K562 (cell line): ENCODE results near the gene WBP1L. TPM values are rescaled to one million over a fixed set of nuclear protein-coding genes. Genes with fewer than 3 reads are reported as not detected.

Experiments used
- ATAC-seq: fragments of 200-7000 bp; cut with Tn5 transposase; 3 replicates; pipeline ENCODE4 v1.9.1; 2020; ENCODE audit warnings: moderate library complexity
- BruUV-seq: library from RNA; stranded (reverse); fragments of 400-500 nt; replicated peaks from 2 replicates; lab custom pipeline; 2021; lab: Mats Ljungman, UMichigan
- CTCF ChIA-PET: fragments of 300-600 bp; formaldehyde crosslinking; extraction: SDS; loops from one replicate; lab custom pipeline; 2021; ENCODE audit warnings: low intra/inter-chr PET ratio; lab: Yijun Ruan, JAX
- POLR2A ChIA-PET: fragments of 300-600, 350-650 bp; sonication (Branson Sonifier 250); formaldehyde crosslinking; extraction: SDS; loops from one replicate; lab custom pipeline; 2021; ENCODE audit warnings: antibody characterized with exemption, inconsistent platforms; lab: Yijun Ruan, JAX
- DNase-seq, 4 experiments: peaks; one replicate each; pipeline versions ENCODE4 v3.0.0 to v3.0.0-alpha.2; 2011 to 2018; ENCODE audit warnings: low spot score in 3 of 4, mixed read lengths in 3 of 4; ENCODE audit errors: extremely low read depth in 1 of 4
- FAIRE-seq: peaks from 2 replicates; lab custom pipeline; 2011; peaks lifted over from hg19 to GRCh38; lab: Jason Lieb, UNC
- H2AFZ ChIP-seq: 2 replicates; pipeline ENCODE4 v1.6.0; 2011; ENCODE audit warnings: low read depth, low read length, control low read depth, inconsistent platforms
- H3K27ac ChIP-seq: fragments of 200-600 bp; 3 replicates; pipeline ENCODE4 v1.8.0; 2011; ENCODE audit warnings: low read depth, mild to moderate bottlenecking, control low read depth, inconsistent platforms, low read length, moderate library complexity, mixed read lengths; ENCODE audit errors: extremely low read depth
- H3K27me3 ChIP-seq, 2 experiments: fragments of 300-600 bp in 1 of 2; 2 replicates in 1 of 2; 3 replicates in 1 of 2; pipeline versions ENCODE4 v1.6.0 to v1.8.0; 2011; ENCODE audit warnings: inconsistent platforms in 2 of 2, low read length in 2 of 2, mild to moderate bottlenecking in 1 of 2, mixed read lengths in 1 of 2, moderate library complexity in 1 of 2; ENCODE audit not compliant: control insufficient read depth in 2 of 2, insufficient read depth in 2 of 2
- H3K36me3 ChIP-seq: fragments of 300-600 bp; 3 replicates; pipeline ENCODE4 v1.8.0; 2011; ENCODE audit warnings: mild to moderate bottlenecking, low read length, inconsistent platforms; ENCODE audit not compliant: control insufficient read depth, insufficient read depth
- H3K4me1 ChIP-seq, 2 experiments: fragments of 200-600 bp in 1 of 2; replicated peaks in 1 of 2; 2 replicates in 1 of 2; 3 replicates in 1 of 2; pipeline versions ENCODE4 v1.5.1 to v1.8.0; 2011; ENCODE audit warnings: inconsistent platforms in 2 of 2, low read length in 2 of 2, mild to moderate bottlenecking in 1 of 2, mixed read lengths in 1 of 2, moderate library complexity in 1 of 2; ENCODE audit not compliant: control insufficient read depth in 2 of 2, insufficient read depth in 2 of 2
- H3K4me2 ChIP-seq: 2 replicates; pipeline ENCODE4 v1.6.1; 2011; ENCODE audit warnings: low read length, control low read depth, inconsistent platforms, mixed read lengths; ENCODE audit not compliant: insufficient read depth
- H3K4me3 ChIP-seq: fragments of 200-600 bp; sonication (generic), shearing (Covaris generic); 2 replicates; pipeline ENCODE4 v1.5.1; 2016; ENCODE audit warnings: control low read depth, inconsistent platforms
- H3K79me2 ChIP-seq: fragments of 200-600 bp; 3 replicates; pipeline ENCODE4 v1.8.0; 2011; ENCODE audit warnings: low read length, inconsistent platforms; ENCODE audit not compliant: control insufficient read depth, insufficient read depth
- H3K9ac ChIP-seq, 2 experiments: 2 replicates each; pipeline versions ENCODE4 v1.6.0 to v1.6.1; 2011; ENCODE audit warnings: low read depth in 2 of 2, low read length in 2 of 2, control low read depth in 1 of 2, inconsistent platforms in 1 of 2, mild to moderate bottlenecking in 1 of 2, mixed read lengths in 1 of 2; ENCODE audit not compliant: insufficient read depth in 1 of 2
- H3K9me1 ChIP-seq: one replicate; pipeline ENCODE4 v1.6.0; 2011; ENCODE audit warnings: inconsistent platforms, mild to moderate bottlenecking, low read length, moderate library complexity; ENCODE audit not compliant: control insufficient read depth, insufficient read depth
- H3K9me3 ChIP-seq: replicated peaks from 2 replicates; pipeline ENCODE4 v1.5.1; 2011; ENCODE audit warnings: low read depth, low read length, inconsistent platforms; ENCODE audit not compliant: control insufficient read depth, insufficient read depth
- H4K20me1 ChIP-seq: replicated peaks from 2 replicates; pipeline ENCODE4 v1.6.1; 2011; ENCODE audit warnings: low read length, inconsistent platforms, mixed read lengths; ENCODE audit not compliant: control insufficient read depth, insufficient read depth
- CBX3 ChIP-seq, 2 experiments: IDR thresholded peaks; 1 replicate in 1 of 2; 2 replicates in 1 of 2; pipeline ENCODE4 v1.6.1; 2012; ENCODE audit warnings: inconsistent platforms in 2 of 2, low read length in 2 of 2, borderline replicate concordance in 1 of 2, control low read depth in 1 of 2
- ETS2 ChIP-seq: IDR thresholded peaks from 2 replicates; pipeline ENCODE4 v1.6.1; 2016; ENCODE audit warnings: borderline replicate concordance, missing genetic modification characterization, mild to moderate bottlenecking, moderate library complexity, missing compliant biosample characterization; ENCODE audit not compliant: poor library complexity, severe bottlenecking
- FOXM1 ChIP-seq, 2 experiments: fragments of 450-650 bp in 1 of 2; sonication (generic) in 1 of 2; formaldehyde crosslinking in 1 of 2; IDR thresholded peaks; 2 replicates each; pipeline versions ENCODE4 v1.6.1 to v1.9.0; 2017 to 2022; ENCODE audit warnings: low read depth in 2 of 2, mild to moderate bottlenecking in 2 of 2, missing genetic modification reagents in 1 of 2, moderate library complexity in 1 of 2
- GTF2E2 ChIP-seq: fragments of 200-800 bp; sonication (Bioruptor generic); IDR thresholded peaks from 2 replicates; pipeline ENCODE4 v1.6.1; 2016; ENCODE audit warnings: missing genetic modification characterization, missing compliant biosample characterization
- KDM4B ChIP-seq, 2 experiments: fragments of 450-650 bp in 1 of 2; sonication (generic) in 1 of 2; IDR thresholded peaks; 2 replicates each; pipeline ENCODE4 v1.6.1; 2016 to 2017; ENCODE audit warnings: borderline replicate concordance in 2 of 2, antibody characterized with exemption in 1 of 2, low read depth in 1 of 2, mild to moderate bottlenecking in 1 of 2
- MED1 ChIP-seq: sonication (generic); formaldehyde crosslinking; IDR thresholded peaks from 2 replicates; pipeline ENCODE4 v1.8.1; 2023; ENCODE audit warnings: missing genetic modification reagents, borderline replicate concordance
- RAD51 ChIP-seq: fragments of 450-650 bp; IDR thresholded peaks from 2 replicates; pipeline ENCODE4 v1.7.1; 2016; ENCODE audit warnings: low read depth, mild to moderate bottlenecking, borderline replicate concordance
- TRIM25 ChIP-seq: fragments of 450-650 bp; IDR thresholded peaks from 2 replicates; pipeline ENCODE4 v1.7.0; 2016; ENCODE audit warnings: borderline replicate concordance
- ZC3H8 ChIP-seq: fragments of 450-650 bp; IDR thresholded peaks from 2 replicates; pipeline ENCODE4 v1.6.1; 2017
- ZNF551 ChIP-seq: fragments of 250-450 bp; sonication (Bioruptor Pico); IDR thresholded peaks from 2 replicates; pipeline ENCODE4 v1.5.0; 2021; ENCODE audit warnings: mild to moderate bottlenecking, moderate library complexity
- WGBS: fragments of 100-300 bp; shearing (Covaris generic); methylation state at CpG from one replicate; pipeline ENCODE4 v1.1.6; 2016; ENCODE audit warnings: low coverage, mixed read lengths; ENCODE audit not compliant: insufficient coverage; ENCODE audit errors: missing lambda C conversion rate; 5-methylcytosine and 5-hydroxymethylcytosine counted together
- in situ Hi-C: fragments of 300-500 bp; cut with MboI; formaldehyde crosslinking; loops from 4 replicates; pipeline ENCODE4 v1.15.0; 2018; ENCODE audit warnings: inconsistent platforms, mixed read lengths
- intact Hi-C: fragments of 100-400 bp; cut with micrococcal nuclease; formaldehyde crosslinking; loops from 2 replicates; pipeline ENCODE4 v1.14.2; 2022
- polyA plus RNA-seq, 8 experiments: library from polyadenylated mRNA; depleted of rRNA in 4 of 8; stranded (reverse) in 5 of 8; unstranded in 3 of 8; fragments of >200 nt; fragmentation: Nextera tagmentation in 2 of 8; fragmentation: Illumina TruSeq in 1 of 8; extraction: Ambion mirVana in 2 of 8; extraction: Trizol in 1 of 8; gene quantifications; 2 replicates each; pipeline versions ENCODE4 v1.2.1 to v1.2.3, GENCODE V29; 2011 to 2014; ENCODE audit warnings: inconsistent platforms in 1 of 8, missing spikeins in 1 of 8
- total RNA-seq, 7 experiments: library from RNA; depleted of rRNA in 6 of 7; stranded (reverse); fragments of >200 nt in 6 of 7; fragmentation: Illumina TruSeq in 2 of 7; extraction: Trizol in 2 of 7; gene quantifications; 2 replicates each; pipeline versions ENCODE4 v1.2.1 to v1.2.3, GENCODE V29; 2011 to 2021; ENCODE audit warnings: low replicate concordance in 1 of 7
- TF ChIP-seq, protein P1 (sequence below), 2 experiments: fragments of 450-650 bp; IDR thresholded peaks; 2 replicates each; pipeline ENCODE4 v1.6.1; 2016
- TF ChIP-seq, protein P2 (sequence below): fragments of 150-350 bp; conservative IDR thresholded peaks from 2 replicates; pipeline ENCODE4 v1.6.1; 2014; ENCODE audit warnings: low read length
- TF ChIP-seq, protein P3 (sequence below): fragments of 450-650 bp; IDR thresholded peaks from 2 replicates; pipeline ENCODE4 v1.7.1; 2018; ENCODE audit warnings: mild to moderate bottlenecking, low read depth; ENCODE audit not compliant: partially characterized antibody

WBP1L gene
- total and polyA plus RNA-seq, 9 of the 15 experiments (the other 6 are each of a cell fraction or from before 2014, with no cell fraction given), result 3.2 to 14.4 (median 11.3) TPM

DNA sequence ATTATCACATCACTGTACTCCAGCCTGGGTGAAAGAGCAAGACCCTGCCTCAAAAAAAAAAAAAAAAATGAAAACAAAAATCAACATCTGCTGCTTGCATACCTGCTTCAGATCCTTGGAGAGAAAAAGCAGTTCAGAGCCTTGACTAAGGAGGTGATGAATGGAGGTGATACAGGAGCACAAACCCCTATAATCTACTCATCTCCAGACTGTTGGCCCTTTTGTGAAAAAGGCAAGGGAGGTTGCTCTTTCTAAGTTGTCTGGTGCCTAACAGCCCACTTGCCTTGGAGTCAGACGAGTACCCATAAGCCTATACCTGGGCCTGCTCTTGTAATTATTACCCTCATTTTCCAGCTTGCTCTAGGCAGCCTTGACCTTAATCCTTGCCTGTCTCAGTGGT is 27.9 kb upstream of the WBP1L start:
- Histone ChIP-seq H3K36me3 (peaks cover 24% of the 10 kb centered on the region), H4K20me1 (no peaks in the 10 kb centered on the region), H3K9ac (no peak overlapping the region; a peak in 1 of 4 replicates), H3K9me3 (no peaks in the 10 kb centered on the region), H3K27me3 (no peaks in the 10 kb centered on the region), H3K4me3 (no peak overlapping the region), H3K9me1 (no peaks in the 10 kb centered on the region), H3K79me2 (peaks cover 75% of the 10 kb centered on the region), H2AFZ (no peak overlapping the region), H3K4me1 (peaks cover 12 to 20% of the 10 kb centered on the region in 2 experiments; a peak in 4 of 5 replicates), H3K27ac (no peak overlapping the region; the same call in 2 of the 3 replicates), H3K4me2 (0 out of 2 replicates have a peak overlapping the region, but pooled peaks have one; percentile 87)
- no peak for DNase-seq
- POLR2A ChIA-PET, result no interaction called here
- in situ Hi-C loops (no loop called here), intact Hi-C loops (no loop called here)
- FAIRE-seq, result no peak
- 45% methylated on average over 1 of the region's 1 CpG for WGBS
- ATAC-seq, result no peak
- BruUV-seq, result no TSS peak
- CTCF ChIA-PET, result no interaction called here
- TF ChIP-seq MED1 (CRISPR knock-in tag) (no peak), CBX3 (IDR thresholded peaks at IDR 0.05; ENCODE audit: borderline replicate concordance in 1 of 2, low read length in 2 of 2) (no peak), TRIM25 (no peak), GTF2E2 (tag) (no peak), FOXM1 (IDR thresholded peaks at IDR 0.05; ENCODE audit: low read depth) (no peak), FOXM1 (CRISPR knock-in tag; IDR thresholded peaks at IDR 0.05; ENCODE audit: low read depth) (no peak), ETS2 (tag) (no peak), ZC3H8 (no peak), KDM4B (IDR thresholded peaks at IDR 0.05; ENCODE audit: borderline replicate concordance in 2 of 2, low read depth in 1 of 2) (no peak), ZNF551 (CRISPR knock-in tag) (no peak), RAD51 (no peak)
- TF ChIP-seq, protein P1, sequence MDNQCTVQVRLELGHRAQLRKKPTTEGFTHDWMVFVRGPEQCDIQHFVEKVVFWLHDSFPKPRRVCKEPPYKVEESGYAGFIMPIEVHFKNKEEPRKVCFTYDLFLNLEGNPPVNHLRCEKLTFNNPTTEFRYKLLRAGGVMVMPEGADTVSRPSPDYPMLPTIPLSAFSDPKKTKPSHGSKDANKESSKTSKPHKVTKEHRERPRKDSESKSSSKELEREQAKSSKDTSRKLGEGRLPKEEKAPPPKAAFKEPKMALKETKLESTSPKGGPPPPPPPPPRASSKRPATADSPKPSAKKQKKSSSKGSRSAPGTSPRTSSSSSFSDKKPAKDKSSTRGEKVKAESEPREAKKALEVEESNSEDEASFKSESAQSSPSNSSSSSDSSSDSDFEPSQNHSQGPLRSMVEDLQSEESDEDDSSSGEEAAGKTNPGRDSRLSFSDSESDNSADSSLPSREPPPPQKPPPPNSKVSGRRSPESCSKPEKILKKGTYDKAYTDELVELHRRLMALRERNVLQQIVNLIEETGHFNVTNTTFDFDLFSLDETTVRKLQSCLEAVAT (IDR thresholded peaks at IDR 0.05), result no peak
- TF ChIP-seq, protein P2, sequence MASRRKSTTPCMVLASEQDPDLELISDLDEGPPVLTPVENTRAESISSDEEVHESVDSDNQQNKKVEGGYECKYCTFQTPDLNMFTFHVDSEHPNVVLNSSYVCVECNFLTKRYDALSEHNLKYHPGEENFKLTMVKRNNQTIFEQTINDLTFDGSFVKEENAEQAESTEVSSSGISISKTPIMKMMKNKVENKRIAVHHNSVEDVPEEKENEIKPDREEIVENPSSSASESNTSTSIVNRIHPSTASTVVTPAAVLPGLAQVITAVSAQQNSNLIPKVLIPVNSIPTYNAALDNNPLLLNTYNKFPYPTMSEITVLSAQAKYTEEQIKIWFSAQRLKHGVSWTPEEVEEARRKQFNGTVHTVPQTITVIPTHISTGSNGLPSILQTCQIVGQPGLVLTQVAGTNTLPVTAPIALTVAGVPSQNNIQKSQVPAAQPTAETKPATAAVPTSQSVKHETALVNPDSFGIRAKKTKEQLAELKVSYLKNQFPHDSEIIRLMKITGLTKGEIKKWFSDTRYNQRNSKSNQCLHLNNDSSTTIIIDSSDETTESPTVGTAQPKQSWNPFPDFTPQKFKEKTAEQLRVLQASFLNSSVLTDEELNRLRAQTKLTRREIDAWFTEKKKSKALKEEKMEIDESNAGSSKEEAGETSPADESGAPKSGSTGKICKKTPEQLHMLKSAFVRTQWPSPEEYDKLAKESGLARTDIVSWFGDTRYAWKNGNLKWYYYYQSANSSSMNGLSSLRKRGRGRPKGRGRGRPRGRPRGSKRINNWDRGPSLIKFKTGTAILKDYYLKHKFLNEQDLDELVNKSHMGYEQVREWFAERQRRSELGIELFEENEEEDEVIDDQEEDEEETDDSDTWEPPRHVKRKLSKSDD, result no peak
- TF ChIP-seq, protein P3, sequence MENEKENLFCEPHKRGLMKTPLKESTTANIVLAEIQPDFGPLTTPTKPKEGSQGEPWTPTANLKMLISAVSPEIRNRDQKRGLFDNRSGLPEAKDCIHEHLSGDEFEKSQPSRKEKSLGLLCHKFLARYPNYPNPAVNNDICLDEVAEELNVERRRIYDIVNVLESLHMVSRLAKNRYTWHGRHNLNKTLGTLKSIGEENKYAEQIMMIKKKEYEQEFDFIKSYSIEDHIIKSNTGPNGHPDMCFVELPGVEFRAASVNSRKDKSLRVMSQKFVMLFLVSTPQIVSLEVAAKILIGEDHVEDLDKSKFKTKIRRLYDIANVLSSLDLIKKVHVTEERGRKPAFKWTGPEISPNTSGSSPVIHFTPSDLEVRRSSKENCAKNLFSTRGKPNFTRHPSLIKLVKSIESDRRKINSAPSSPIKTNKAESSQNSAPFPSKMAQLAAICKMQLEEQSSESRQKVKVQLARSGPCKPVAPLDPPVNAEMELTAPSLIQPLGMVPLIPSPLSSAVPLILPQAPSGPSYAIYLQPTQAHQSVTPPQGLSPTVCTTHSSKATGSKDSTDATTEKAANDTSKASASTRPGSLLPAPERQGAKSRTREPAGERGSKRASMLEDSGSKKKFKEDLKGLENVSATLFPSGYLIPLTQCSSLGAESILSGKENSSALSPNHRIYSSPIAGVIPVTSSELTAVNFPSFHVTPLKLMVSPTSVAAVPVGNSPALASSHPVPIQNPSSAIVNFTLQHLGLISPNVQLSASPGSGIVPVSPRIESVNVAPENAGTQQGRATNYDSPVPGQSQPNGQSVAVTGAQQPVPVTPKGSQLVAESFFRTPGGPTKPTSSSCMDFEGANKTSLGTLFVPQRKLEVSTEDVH, result no peak
